Measurements from ENCODE around the gene TPR. TPM values are rescaled to one million over a fixed set of nuclear protein-coding genes. Genes with fewer than 3 reads are reported as not detected.

Gene TPR
- total and polyA plus RNA-seq, 2 experiments from 2014 or later, result 58.4 to 65.1 TPM

GRCh38 chr1:186337554-186337953, 37.5 kb downstream of the TPR start:
- no peaks in the 10 kb centered on the region for H3K27me3 ChIP-seq
- H3K36me3 ChIP-seq (replicated peaks; ENCODE audit: insufficient read depth, low read depth), result no peaks in the 10 kb centered on the region
- no peaks in the 10 kb centered on the region for H4K20me1 ChIP-seq (ENCODE audit: insufficient read depth, poor library complexity, severe bottlenecking)
- H3K9me3 ChIP-seq (ENCODE audit: low read depth), result no peaks in the 10 kb centered on the region
- H2AFZ ChIP-seq, result no peak overlapping the region
- no peak overlapping the region for H3K4me2 ChIP-seq
- DNase-seq (ENCODE audit: low spot score), result no peak
- TF ChIP-seq EZH2 (IDR thresholded peaks at IDR 0.05; ENCODE audit: borderline replicate concordance) (no peak), EZH2phosphoT487 (IDR thresholded peaks at IDR 0.05; ENCODE audit: low read depth, severe bottlenecking, unreplicated experiment) (no peak)
- TF ChIP-seq, protein P1, sequence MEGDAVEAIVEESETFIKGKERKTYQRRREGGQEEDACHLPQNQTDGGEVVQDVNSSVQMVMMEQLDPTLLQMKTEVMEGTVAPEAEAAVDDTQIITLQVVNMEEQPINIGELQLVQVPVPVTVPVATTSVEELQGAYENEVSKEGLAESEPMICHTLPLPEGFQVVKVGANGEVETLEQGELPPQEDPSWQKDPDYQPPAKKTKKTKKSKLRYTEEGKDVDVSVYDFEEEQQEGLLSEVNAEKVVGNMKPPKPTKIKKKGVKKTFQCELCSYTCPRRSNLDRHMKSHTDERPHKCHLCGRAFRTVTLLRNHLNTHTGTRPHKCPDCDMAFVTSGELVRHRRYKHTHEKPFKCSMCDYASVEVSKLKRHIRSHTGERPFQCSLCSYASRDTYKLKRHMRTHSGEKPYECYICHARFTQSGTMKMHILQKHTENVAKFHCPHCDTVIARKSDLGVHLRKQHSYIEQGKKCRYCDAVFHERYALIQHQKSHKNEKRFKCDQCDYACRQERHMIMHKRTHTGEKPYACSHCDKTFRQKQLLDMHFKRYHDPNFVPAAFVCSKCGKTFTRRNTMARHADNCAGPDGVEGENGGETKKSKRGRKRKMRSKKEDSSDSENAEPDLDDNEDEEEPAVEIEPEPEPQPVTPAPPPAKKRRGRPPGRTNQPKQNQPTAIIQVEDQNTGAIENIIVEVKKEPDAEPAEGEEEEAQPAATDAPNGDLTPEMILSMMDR (IDR thresholded peaks at IDR 0.05; ENCODE audit: poor library complexity), result no peak
- no peak overlapping the region for H3K27ac ChIP-seq
- 97% methylated on average over 2 of the region's 2 CpGs for WGBS (ENCODE audit: low lambda C conversion rate, missing lambda C conversion rate)
- no peaks in the 10 kb centered on the region for H3K4me1 ChIP-seq (ENCODE audit: insufficient read depth)
- H3K4me3 ChIP-seq, result no peak overlapping the region
- no peaks in the 10 kb centered on the region for H3K79me2 ChIP-seq
- H3K9me2 ChIP-seq (replicated peaks; ENCODE audit: insufficient read depth), result no peaks in the 10 kb centered on the region

- H3K9me3 ChIP-seq (ENCODE audit: low read depth), result no peaks in the 10 kb centered on the region
- no peaks in the 10 kb centered on the region for H3K79me2 ChIP-seq
- no peaks in the 10 kb centered on the region for H3K36me3 ChIP-seq (replicated peaks; ENCODE audit: insufficient read depth, low read depth)
- no peak overlapping the region for H3K4me2 ChIP-seq
- H3K4me1 ChIP-seq (ENCODE audit: insufficient read depth), result no peaks in the 10 kb centered on the region
- TF ChIP-seq EZH2phosphoT487 (IDR thresholded peaks at IDR 0.05; ENCODE audit: low read depth, severe bottlenecking, unreplicated experiment), result no peak
- TF ChIP-seq, protein P1 (IDR thresholded peaks at IDR 0.05; ENCODE audit: poor library complexity), result peak; percentile 12
- TF ChIP-seq EZH2 (IDR thresholded peaks at IDR 0.05; ENCODE audit: borderline replicate concordance), result no peak
- WGBS (ENCODE audit: low lambda C conversion rate, missing lambda C conversion rate), result 100% methylated on average over 1 of the region's 1 CpG
- peaks cover 5% of the 10 kb centered on the region for H4K20me1 ChIP-seq (ENCODE audit: insufficient read depth, poor library complexity, severe bottlenecking)
- H2AFZ ChIP-seq, result no peak overlapping the region
- H3K27me3 ChIP-seq, result no peaks in the 10 kb centered on the region
- no peak overlapping the region for H3K27ac ChIP-seq
- no peaks in the 10 kb centered on the region for H3K9me2 ChIP-seq (replicated peaks; ENCODE audit: insufficient read depth)
- no peak overlapping the region for H3K4me3 ChIP-seq
- DNase-seq (ENCODE audit: low spot score), result no peak
These were observed 44.3 kb downstream of the TPR start for GRCh38 chr1:186330758-186331157.

DNA sequence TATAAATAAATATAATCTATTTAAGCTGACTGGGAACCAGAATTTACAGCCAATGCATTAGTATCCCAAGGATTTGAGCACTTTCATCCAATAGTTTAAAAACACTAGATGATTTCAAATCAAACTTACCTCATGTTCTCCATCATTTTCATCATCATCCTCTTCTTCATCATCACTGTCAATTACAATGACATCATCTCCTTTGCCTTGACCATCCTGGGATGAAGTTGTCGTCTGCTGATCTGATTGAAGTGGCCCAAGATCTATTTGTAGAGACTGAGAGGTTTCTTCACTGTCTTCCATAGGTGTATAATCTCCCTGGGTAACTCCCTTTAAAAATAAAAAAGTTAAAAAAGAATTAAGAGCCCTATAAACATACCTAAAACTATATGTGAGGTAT, 47.7 kb downstream of the TPR start:
- Histone ChIP-seq H3K36me3 (replicated peaks; ENCODE audit: insufficient read depth, low read depth) (no peaks in the 10 kb centered on the region), H3K9me2 (replicated peaks; ENCODE audit: insufficient read depth) (no peaks in the 10 kb centered on the region)

More for the DNA sequence above, 47.7 kb downstream of the TPR start:
- 87% methylated on average over 1 of the region's 1 CpG for WGBS (ENCODE audit: low lambda C conversion rate, missing lambda C conversion rate)
- TF ChIP-seq, protein P1 (IDR thresholded peaks at IDR 0.05; ENCODE audit: poor library complexity), result no peak
- TF ChIP-seq EZH2phosphoT487 (IDR thresholded peaks at IDR 0.05; ENCODE audit: low read depth, severe bottlenecking, unreplicated experiment) (no peak), EZH2 (IDR thresholded peaks at IDR 0.05; ENCODE audit: borderline replicate concordance) (no peak)
- Histone ChIP-seq H3K4me2 (no peak overlapping the region), H3K4me3 (no peak overlapping the region), H3K79me2 (no peaks in the 10 kb centered on the region), H3K9me3 (ENCODE audit: low read depth) (no peaks in the 10 kb centered on the region), H3K27me3 (no peaks in the 10 kb centered on the region), H4K20me1 (ENCODE audit: insufficient read depth, poor library complexity, severe bottlenecking) (peaks cover 5% of the 10 kb centered on the region), H3K27ac (no peak overlapping the region), H3K4me1 (ENCODE audit: insufficient read depth) (no peaks in the 10 kb centered on the region), H2AFZ (no peak overlapping the region)
- no peak for DNase-seq (ENCODE audit: low spot score)

All from hepatocyte (in vitro differentiated cells).